ENCODE results near the gene NEBL. TPM values are rescaled to one million over a fixed set of nuclear protein-coding genes. Genes with fewer than 3 reads are reported as not detected.
A peak's percentile ranks its signal among the peaks of the same experiment; 100 is the strongest.

Gene NEBL
- total RNA-seq, 1 donor from 2014 or later = 1.2 TPM

GRCh38 chr10:20870834-20871233 is 26.3 kb downstream of the NEBL start:
- ATAC-seq (no peak), DNase-seq (ENCODE audit: low spot score) (no peak)

DNA sequence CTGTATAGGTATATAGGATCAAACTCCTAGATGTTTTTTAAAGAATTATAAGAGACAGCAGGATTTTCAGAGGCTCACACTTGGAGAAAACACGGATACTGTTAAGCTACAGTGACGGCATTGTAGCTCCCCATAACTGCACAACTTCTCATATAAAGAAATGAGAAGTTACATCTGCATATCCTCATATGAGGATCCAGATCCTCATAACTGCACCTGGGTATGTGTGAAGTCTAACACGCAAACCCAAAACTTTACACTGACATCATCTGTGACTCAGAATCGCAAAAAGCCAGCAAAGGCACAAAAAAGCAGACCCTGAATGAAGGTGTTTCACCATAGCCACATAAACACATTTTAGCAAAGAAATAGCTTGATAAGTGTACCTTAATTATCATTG is 34.1 kb downstream of the NEBL start:
- DNase-seq (ENCODE audit: low spot score) (no peak), ATAC-seq (no peak)

DNA sequence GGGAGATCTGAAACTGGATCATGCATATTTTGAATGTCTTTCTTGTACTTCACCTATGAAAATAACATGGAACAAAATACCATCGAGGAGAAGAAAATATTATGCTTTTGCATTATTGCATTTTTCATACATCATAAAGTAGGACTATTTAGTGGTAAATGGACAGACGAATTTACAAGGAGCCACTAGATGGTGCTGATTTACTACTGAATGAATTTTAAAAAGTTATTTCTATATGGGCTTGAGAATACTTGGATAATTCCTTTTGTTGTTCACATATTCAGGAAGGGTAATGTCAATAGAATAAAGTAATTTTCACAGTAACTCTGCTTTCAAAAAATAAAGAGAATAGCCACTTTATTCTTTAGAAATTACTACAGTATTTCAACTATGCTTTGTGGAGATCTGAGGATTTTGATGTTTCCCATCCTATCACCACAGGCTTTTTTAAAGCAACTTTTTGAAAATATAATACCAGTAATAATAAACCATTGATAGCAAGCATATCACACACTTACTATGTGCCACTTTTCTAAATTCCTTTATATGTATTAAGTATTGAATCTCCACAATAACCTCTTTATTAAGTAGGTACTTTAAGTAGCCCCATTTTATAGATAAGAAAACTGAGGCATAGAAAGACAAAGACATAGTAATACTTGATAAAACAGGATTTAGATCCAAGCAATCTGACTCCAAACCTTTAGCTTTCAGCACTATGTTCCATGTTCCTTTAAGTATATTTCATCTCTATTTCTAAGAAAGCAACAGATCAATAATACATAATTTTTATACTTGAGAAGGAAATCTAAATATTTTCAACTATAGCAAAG is 38.6 kb downstream of the NEBL start:
- ATAC-seq (peak; percentile 70), DNase-seq (ENCODE audit: low spot score) (no peak)

DNA sequence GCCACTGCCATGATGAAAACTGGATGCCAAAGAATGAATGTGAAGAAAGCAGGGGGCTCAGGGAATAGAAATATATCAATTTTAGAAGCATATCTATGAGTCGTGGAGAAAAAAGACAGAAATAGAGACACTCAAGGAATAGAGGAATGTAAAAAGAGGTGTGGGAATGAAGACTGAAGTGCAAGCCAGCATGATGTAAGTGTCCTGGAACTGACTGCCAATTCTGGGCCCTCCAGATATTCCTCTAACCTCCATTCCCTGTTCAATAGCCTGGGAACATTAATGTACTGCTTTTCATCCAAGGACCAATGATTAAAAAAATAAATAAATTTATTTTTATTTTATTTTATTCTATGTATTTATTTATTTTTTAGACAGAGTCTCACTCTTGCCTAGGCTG is 40.6 kb downstream of the NEBL start:
- ATAC-seq (no peak), DNase-seq (ENCODE audit: low spot score) (no peak)

- ATAC-seq (no peak), DNase-seq (ENCODE audit: low spot score) (no peak)
Measured at GRCh38 chr10:20855398-20856038, 41.6 kb downstream of the NEBL start.

DNA sequence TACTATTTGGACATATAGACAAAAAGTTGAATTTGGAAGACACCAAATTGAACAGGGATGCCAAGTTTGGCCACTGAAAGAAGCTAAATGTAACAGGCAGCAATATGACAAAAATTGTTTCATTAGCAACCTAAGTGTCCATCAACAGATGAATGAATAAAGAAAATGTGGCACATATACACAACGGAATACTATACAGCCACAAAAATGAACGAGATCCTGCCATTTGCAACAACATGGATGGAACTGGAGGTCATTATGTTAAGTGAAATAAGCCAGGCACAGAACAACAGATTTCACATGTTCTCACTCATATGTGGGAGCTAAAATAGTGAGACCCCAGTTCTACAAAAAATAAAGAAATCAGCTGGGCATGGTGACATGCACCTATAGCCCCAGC is 43.8 kb downstream of the NEBL start:
- ATAC-seq (no peak), DNase-seq (ENCODE audit: low spot score) (no peak)

GRCh38 chr10:20852303-20852702 is 44.8 kb downstream of the NEBL start:
- no peak for ATAC-seq
- DNase-seq (ENCODE audit: low spot score) = no peak

GRCh38 chr10:20847512-20847911 is 49.6 kb downstream of the NEBL start:
- no peak for DNase-seq (ENCODE audit: low spot score)
- no peak for ATAC-seq

- DNase-seq (ENCODE audit: low spot score) = no peak
- no peak for ATAC-seq
Measured at GRCh38 chr10:20846263-20846662, 50.8 kb downstream of the NEBL start.

DNA sequence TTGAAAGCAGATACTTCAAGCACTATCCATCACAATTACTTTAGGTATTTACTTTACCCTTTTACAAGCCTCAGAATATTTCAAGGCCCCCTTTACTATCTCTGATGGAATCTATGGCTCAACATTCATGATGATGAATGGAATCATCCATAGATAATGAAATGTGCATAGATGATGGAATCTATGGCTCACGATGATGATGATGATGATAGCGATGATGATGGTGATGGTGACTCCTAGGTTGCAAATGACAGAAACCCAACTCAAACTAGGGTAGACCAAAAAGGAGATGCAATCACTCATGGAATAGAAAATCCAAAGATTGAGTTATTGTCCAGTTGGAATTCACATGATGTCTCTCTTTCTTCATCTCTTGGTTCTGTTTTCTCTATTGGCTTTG is 55.7 kb downstream of the NEBL start:
- ATAC-seq (no peak), DNase-seq (ENCODE audit: low spot score) (no peak)

GRCh38 chr10:20839910-20840309 is 57.2 kb downstream of the NEBL start:
- ATAC-seq (no peak), DNase-seq (ENCODE audit: low spot score) (no peak)

- DNase-seq (ENCODE audit: low spot score) (no peak), ATAC-seq (no peak)
Measured at GRCh38 chr10:20839141-20839540, 58.0 kb downstream of the NEBL start.

GRCh38 chr10:20836401-20836800 is 60.7 kb downstream of the NEBL start:
- DNase-seq (ENCODE audit: low spot score) (no peak), ATAC-seq (no peak)

- ATAC-seq = no peak
- DNase-seq (ENCODE audit: low spot score) = no peak
Measured at GRCh38 chr10:20835335-20835734, 61.8 kb downstream of the NEBL start.

GRCh38 chr10:20834825-20835224 is 62.3 kb downstream of the NEBL start:
- no peak for ATAC-seq
- no peak for DNase-seq (ENCODE audit: low spot score)

GRCh38 chr10:20822825-20823224 is 74.3 kb downstream of the NEBL start:
- no peak for DNase-seq (ENCODE audit: low spot score)
- ATAC-seq = no peak

DNA sequence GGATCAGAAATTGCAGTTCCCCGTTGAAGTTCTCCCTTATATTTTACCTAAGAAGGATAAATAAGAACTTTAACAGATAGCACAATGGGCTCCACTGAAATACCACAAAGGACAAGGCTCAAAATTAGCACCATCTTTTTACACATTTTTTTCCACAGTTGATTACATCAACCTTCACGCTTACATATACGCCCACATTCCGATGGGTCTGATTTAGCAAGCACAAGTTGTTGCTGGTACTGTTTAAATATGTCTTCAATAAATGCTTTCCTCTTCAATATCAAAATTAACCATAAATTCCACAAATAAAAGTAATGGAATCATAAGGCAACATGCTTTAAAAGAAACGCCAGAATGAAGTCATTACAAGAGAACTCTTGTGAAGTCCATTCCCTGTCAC is 79.5 kb downstream of the NEBL start:
- DNase-seq (ENCODE audit: low spot score) (no peak), ATAC-seq (no peak)

GRCh38 chr10:20817116-20817515 is 80.0 kb downstream of the NEBL start:
- ATAC-seq (no peak), DNase-seq (ENCODE audit: low spot score) (no peak)

- DNase-seq (ENCODE audit: low spot score) (no peak), ATAC-seq (no peak)
Measured at GRCh38 chr10:20814116-20814515, 83.0 kb downstream of the NEBL start.

- ATAC-seq (no peak), DNase-seq (ENCODE audit: low spot score) (no peak)
Measured at GRCh38 chr10:20811131-20811530, 86.0 kb downstream of the NEBL start.

DNA sequence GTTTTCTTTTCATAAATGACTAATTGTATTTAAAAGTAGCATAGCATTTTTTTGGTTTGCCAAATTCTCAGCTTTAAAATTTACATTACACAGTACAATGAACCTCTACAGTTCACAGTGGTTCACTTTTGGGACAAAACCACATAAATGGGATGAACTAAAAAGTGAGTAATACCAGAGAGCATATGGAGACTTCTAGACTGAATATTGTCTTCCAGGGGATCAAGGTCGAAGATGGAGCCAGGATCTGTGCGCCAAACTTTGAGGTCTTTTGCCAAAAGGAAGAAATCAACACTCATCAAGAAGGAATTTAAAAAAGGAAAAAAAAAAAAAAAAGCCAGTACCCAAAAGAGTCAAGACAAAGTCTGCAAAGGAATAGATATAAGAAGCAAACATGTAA is 87.5 kb downstream of the NEBL start:
- ATAC-seq = no peak
- DNase-seq (ENCODE audit: low spot score) = no peak

- ATAC-seq (no peak), DNase-seq (ENCODE audit: low spot score) (no peak)
Measured at GRCh38 chr10:20806487-20806886, 90.6 kb downstream of the NEBL start.

DNA sequence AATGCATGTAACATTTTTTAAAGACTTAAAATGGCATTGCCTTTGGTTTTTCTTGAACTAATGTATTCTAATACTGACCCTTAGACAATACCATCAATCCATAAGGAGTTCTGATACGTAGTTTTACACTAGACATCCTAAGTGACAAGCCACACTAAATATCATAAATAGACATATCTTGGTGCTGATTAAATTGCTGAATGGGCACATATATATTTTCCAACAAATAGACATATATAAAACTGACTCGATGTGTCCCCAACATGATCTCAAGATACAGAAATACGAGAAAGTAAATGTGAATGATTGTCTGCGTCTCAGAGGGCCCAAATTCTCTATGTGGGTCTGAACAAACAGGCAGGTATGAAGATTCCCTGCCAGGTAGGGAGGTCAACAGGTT is 99.8 kb downstream of the NEBL start:
- ATAC-seq (no peak), DNase-seq (ENCODE audit: low spot score) (no peak)

Data from left lobe of liver (tissue), 2 donors.